HG02970 (cell line): Measurements from ENCODE around the gene AP1G1.
"Not testable (repeated sequence)": the region's sequence is repeated elsewhere in the genome, so short reads cannot be mapped to it uniquely, and the experiment has no call there.

Experiments used
- ATAC-seq: cut with Tn5 transposase; IDR thresholded peaks from one replicate; pipeline ENCODE4 v1.9.1; 2021; ENCODE audit warnings: mild to moderate bottlenecking, moderate library complexity, moderate number of reproducible peaks; ENCODE audit not compliant: unreplicated experiment, low FRiP score

The AP1G1 gene

DNA sequence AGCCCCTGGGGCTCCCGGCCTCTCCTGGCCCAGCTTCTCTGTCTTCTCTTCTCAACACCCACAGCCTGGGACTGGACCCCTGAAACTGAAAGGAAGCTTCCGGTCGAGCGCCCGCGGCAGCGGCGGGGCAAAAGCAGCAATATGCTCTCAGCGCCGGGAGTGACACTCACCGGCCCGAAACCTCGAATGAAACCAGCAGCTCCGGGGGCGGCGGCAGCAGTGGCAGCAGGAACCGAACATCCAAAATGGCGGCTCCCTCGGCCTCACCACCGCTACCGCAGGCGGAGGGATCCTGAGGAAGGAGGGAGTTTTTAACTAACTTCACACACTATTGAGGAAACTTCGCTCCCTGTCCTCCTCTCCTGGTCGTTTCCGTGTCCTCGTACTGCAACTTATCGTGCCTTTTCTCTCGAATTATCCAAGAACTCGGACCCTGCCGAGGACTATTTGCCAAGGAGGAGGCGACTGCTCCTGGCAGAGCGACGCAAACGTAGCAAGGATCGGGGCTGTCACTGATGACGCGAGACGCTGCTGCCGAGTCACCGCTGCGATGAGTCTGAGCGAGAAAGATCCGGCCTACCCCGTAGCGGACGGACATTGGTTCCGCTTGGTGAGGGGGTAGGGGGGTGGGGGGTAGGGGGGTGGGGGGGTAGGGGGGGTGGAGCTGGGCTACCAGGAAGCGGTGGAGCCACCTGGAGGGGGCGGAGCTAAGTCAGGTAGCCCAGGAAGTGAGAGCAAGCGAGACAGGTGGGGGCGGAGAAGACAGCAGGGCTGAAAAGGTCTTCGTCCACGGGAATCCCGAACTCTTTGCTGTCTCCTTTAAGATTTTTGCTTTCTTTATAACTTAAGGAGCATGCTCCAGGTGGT, at the start of gene AP1G1:
Gene AP1G1 (minus strand): TSS at position 242 of the 867 bp plus-strand sequence. CDS start 19,355 bp downstream, outside the sequence.
- peak; percentile 76 for ATAC-seq

DNA sequence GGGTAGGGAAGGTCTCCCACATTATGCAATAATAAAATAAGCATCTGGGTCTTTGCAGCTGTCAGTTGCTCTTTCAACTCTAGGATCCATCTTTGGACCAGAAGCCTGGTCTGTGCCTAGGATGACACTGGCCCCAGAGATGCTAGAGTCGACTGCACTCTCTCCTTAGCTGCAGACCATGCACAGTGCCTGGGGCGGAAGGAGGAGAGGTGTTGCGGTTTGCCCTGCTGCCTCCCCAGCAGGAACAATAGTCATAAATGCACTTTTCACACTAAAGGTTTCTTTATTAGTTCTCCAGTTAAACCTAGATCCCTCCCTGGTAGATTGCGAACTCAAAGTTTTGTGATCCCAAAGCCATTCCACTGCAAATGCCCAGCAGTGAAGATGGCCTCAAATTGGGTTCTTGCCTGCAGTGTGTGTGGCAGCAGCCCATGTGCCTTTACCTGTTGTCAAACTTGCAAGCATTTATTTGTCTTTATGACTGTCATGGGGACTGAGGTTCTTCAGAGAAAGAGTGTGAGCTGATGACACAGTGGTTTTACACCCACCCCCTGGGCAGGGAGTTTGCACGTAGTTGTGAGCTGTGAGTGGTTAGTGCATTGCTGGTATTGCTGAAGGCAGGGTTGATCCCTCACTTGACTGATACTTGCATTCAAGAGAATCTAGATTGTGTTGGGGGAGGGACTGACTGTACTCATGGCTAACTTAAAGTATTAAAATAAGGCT, 47.5 kb upstream of the AP1G1 start:
- ATAC-seq = no peak

DNA sequence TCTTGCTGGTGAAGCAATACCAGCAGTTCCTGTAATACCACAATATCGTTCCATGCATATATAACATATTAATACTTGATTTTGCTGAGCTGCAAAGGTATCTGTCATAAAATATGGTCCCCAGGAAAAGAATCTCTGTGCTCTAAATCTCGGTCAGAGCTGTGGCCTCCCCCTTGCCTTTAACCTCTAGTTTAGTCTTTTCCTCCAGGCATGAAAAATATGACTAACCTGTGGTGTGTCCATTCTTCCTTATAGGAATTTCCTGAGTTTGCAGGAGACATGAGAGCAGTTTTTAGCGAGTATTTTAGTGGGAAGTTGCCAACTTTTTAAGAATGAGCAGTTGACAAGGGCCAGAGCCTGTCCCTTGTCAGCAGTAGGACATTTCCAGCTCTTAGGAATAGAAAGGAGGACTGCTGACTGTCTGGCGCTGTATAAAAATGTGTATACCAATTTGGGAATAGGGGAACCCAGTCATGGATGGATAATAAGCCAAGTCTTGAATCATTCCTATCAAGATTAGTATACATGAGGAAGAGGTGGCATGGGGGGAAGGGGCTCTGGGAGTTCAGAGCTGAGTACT, 45.8 kb upstream of the AP1G1 start:
- no peak for ATAC-seq

DNA sequence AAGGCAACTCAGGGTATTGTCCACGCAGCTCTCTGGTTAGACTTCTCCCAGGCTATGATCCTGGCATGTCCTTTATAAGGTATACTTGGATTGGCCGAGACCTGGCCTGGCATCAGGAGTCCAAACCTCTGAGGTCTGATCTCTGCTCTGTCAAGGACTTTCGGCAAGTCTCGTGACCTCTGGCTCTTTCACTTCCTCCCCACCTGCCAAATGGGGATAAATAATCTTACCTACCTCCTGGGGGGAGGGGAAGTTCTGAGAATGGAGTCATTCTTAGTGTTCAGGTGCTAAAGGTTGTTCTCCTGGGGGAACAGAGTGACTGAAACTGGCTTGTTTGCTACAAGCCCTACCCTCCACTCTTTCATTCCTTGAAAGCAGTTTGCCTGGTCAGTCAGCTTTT, 44.8 kb upstream of the AP1G1 start:
- no peak for ATAC-seq

DNA sequence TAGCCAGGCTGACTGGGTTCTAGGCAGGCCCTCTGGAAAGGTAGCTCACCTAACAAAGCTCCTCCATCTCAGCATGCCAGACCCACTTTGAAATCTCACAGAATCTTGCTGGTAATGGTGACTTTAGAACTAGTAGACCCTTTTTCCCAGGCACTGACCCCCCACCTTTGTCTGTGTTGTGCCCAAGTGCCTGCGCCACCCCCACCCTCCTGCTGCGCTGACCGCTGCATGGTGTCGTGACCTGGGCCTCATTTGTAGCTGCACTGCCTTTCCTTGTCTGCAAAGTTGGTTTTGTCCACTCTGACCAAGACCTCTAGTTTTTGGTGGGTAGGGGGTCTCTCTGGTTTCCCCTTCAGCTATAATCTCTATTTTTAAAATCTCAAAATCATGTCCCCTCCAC, 43.9 kb upstream of the AP1G1 start:
- no peak for ATAC-seq

DNA sequence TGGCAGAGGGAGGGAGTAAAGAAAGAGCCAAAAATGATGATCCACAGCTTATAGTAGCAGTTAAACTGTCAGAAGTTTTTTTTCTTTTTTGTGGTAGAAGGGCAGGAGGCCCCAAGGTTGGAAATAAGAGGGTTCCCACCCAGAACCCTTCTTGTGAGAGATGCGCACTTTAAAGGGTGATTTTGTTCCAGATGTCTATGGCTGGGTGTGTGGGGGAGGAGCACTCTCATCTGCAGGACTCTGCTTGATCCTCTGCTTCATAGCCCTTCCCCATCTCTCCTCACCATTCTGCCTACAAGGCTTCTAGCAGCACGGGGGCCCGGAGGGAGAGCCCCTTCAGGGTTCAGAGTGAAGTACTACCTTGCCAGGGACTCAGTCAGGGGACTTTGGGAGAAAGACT, 43.5 kb upstream of the AP1G1 start:
- ATAC-seq = no peak

DNA sequence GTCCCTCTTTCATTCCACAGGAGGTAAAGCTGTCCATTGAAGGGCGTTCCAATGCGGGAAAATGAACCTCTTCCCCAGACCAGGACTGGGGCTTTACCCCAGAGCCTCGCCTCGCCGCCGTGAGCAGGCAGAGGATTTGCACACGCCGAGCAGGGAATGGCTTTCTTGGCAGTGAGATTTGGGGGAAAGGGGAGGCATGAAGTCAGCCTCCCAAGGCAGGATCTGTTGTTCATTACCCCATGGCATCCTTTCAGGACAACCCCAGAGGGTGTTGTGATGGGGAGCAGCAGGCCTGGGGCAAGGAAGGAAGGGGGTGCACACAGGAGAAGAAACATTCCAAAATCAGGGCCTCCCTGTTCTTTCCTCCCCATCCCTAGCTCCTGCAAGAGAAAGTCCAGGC, 43.1 kb upstream of the AP1G1 start:
- no peak for ATAC-seq

DNA sequence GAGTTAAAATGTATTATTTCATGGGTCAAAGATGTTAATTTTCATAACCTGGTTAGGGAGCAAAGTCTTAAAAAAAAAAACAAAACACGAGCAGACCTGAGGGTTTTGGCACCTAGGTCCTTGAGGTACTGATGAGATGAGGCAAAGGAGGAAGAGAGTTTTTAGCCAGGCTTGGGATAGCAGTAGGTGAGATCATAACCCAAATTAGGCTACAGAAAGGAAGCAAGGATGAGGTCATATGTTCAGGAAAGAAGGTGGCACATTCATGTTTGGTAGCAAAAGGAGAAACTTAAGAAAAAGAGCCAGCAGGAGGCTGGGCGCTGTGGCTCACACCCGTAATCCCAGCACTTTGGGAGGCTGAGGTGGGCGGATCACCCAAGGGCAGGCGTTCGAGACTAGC, 40.0 kb upstream of the AP1G1 start:
- ATAC-seq = no peak

DNA sequence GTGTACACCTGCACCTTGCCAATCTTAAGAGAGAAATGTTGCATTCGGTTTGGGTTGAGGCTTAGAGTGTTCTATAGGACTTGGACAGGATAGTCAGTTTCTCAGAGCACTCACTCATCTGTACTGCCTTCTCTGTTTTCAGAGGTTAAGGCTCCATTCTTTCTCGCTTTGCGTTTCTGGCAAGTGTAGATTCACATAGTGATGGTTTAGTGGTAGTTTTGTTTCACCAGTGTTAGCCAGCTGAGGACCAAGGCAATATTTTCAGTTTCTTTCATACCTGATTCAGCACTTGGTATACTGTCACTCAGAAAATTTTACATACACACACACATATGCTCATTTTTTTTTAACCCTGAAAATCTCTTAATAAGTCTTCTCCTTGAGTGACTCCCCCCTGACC, 38.5 kb upstream of the AP1G1 start:
- no peak for ATAC-seq

DNA sequence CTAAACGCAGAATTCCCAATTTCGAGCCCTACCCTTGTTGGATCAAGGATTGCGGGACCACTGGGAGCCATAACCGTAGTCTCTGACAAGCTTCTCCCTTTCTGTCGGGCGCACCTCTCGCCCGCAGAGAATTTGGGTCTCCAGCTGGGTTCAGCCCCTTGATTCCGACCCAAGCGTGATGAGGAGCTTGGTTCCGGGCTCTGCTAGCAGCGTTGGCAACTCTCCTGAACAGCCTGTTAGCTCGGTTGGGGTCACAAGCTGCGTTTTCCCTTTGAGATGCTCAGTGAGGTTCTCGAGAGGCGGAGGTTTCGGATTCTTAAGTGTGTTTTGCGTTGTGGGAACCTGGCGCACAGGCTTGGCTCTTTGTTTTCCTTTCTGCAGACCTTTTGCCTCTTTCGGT, 37.8 kb upstream of the AP1G1 start:
- ATAC-seq = no peak

DNA sequence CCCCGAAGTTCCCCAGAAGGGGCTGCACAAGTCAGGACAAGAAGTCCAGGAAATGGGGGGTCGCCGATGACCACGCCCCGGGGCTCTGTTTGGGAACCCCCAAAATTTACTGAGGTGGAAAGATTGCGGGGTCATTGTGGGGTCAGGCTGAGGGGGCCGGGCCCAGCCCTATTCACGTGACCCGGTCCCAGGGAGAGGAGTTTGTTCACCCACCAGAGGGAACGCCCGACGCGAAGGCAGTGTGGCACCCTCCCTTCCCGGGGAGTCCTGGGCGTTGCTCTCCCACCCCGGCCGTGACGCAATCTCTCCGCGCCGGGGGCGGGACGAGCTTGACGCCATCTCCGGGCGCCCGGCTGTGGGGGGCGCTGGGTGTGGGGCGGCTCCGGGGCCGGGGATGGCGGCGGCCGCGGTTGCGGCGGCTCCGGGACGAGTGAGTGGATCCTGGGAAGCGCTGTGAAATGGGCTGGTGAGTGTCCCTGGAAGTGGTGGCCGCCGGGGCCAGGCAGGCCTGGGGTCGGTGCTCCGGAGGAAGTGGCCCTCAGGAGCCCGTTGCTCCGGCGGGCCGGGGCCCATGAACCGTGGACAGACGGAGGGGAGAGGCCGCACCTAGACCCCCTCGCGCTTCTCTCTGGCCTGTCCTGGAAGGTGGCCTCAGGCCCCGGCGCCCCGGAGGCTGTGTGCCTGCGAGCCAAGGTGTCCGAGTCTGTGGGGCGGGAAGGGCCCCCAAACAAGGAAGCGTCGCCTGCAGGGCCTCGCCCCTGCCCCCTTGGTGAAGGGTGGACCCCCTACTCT, 37.2 kb upstream of the AP1G1 start, which contains the start of gene ATXN1L:
Gene ATXN1L (plus strand): TSS at position 338 of the 792 bp plus-strand sequence. CDS start 3,765 bp downstream, outside the sequence.
- ATAC-seq = peak; percentile 80

DNA sequence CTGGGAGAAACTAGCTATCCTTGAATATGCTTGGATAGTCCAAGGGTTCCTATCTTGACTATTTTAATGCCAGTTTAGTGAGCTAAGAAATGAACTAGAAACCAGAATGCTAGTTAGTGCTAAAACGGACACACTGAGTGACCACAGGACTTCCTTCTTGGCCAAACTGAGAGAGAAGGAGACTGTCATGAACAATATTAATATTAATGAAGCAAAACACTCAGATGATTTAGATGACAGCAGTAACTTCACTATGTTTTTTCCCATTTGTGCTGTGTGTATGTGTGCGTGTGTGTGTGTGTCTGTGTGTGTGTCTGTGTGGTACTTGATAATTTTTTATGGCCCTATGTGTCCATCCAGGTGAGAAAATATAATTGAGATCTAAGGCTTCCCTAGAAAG, 34.9 kb upstream of the AP1G1 start:
- ATAC-seq = no peak

DNA sequence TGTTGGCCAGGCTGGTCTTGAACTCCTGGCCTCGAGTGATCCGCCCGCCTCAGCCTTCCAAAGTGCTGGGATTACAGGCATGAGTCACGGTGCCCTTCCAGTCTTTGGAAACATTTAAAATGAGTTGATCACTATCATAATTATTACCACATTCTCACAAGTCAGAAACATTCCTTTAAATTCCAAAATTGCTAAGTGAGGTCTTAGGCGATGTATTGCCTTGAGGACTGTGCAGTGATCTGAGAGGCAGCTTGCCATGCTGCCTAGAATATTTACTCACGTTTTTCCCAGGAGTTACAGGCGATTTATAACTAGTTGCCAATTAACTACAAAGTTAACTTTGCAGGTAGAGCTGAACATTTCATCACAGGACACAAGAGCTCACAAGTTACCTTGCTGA, 31.4 kb upstream of the AP1G1 start:
- no peak for ATAC-seq

DNA sequence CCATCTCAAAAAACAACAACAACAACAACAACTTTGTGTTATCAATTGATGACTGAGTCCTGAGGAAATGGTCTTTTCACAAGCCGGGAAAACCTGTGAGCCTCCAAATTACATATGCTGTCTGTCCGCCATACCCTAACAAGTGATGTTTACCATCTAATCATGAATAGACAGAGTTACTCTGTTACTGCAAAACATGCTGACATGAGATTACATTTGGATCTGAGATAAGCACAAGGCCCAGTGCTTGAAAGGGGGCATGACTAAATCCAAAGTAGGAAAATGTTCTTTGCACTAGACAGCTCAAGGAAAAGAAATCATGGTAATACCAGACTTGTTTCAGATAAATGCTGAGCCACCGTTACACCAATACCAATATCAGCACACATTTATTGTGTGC, 28.5 kb upstream of the AP1G1 start:
- no peak for ATAC-seq

DNA sequence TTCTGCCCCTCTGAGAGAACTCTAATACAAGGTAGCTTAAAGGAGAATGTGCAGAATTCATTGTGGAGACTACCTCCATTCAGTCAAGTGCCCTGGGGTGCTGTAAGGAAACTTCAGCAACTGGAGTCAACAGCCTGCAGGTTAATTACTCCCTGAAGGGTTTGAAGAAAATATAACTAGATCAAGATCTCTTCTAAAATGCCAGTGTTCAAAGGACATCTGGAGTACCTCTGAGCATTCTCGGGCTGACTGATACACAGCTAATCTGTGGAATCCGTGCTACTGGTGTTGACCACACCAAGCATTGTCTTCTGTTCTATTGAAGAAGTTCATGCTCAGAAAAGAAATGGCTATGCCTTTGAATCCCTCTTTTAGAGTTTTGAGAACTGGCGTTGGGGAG, 25.7 kb upstream of the AP1G1 start:
- no peak for ATAC-seq

DNA sequence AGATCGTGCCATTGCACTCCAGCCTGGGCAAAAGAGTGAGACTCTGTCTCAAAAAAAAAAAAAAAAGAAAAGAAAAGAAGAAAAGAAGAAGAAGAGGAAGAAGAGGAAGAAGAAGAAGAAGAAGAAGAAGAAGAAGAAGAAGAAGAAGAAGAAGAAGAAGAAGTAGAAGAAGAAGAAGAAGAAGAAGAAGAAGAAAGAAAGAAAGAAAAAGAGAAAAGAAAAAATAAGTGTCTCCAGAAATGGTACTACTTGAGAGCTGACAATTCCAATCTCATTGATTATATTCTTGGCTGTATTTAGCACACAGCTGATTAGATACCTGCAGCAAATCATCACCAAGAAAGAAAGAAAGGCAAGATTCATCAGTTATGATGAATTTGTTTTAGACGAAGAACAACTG, 23.5 kb upstream of the AP1G1 start:
- not testable (repeated sequence) for ATAC-seq

DNA sequence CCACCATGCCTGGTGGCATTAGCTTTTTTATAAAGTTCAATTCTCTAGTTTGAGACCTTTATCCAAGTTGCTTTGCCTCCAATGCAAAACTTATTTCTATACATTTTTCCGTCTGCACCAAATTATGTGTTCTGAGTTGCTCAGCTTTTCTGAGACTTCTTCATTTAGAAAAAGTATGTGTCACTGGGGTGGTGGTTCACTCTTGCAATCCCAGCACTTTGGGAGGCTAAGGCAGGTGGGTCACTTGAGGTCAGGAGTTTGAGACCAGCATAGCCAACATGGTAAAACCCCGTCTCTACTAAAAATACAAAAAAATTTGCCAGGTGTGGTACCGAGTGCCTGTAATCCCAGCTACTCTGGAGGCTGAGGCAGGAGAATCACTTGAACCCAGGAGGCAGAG, 23.1 kb upstream of the AP1G1 start:
- ATAC-seq = not testable (repeated sequence)

DNA sequence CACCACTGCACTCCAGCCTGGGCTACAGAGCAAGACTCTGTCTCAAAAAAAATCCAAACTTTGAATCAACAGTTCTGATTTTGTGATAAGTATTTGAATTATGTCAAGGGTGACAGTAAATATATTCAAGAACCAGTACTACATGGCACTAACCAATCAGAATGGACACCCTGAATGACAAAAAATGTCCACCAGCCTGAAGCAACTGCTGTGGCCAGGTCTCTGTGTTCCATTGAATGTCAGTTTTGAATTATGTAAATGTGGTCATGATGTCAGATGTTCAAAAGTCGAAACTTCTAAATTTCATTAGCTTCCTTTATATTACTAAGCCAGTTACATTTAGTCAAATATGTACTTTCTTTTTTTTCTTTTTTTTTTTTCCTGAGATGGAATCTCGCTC, 21.7 kb upstream of the AP1G1 start:
- no peak for ATAC-seq

DNA sequence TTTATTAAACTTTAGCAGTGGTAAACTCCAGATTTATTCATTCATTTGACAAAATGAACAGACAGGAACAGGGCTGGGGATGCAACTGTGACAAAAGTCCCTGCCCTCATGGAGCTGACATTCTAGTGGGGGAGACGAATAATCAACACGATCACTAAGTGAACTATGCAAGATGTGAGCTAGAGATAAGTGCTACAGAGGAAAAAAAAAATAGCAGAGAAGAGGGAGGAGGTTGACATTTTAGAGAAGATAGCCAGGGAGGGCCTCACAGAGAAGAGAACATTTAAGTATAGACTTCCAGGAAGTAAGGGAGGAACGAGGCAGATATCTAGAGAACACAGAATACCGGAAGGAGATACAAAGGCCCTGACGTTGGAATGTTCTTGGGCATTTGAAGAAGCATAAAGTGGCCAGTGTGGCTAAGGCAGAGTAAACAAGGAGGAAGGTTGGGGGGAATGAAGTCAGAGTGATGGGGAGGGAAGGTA, 17.9 kb upstream of the AP1G1 start:
- no peak for ATAC-seq

DNA sequence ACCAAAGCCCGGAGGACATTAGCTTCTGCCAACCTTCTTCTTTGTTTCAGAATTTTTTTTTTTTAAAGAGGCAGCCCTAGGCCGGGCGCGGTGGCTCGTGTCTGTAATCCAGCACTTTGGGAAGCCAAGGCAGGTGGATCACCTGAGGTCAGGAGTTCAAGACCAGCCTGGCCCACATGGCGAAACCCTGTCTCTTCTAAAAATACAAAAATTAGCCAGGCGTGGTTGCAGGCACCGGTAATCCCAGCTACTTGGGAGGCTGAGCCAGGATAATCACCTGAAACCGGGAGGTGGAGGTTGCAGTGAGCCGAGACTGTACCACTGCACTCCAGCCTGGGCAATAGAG, 8.5 kb upstream of the AP1G1 start:
- peak; percentile 18 for ATAC-seq
